Liver (tissue), 3 donors: ENCODE measurements around the gene APOB.

ENCODE experiments used
- EGR1 ChIP-seq, 2 donors: IDR thresholded peaks; 2 replicates each; pipeline ENCODE4 v1.6.1; 2016 to 2018; ENCODE audit warnings: antibody characterized with exemption in 2 of 2, low read depth in 2 of 2
- GABPA ChIP-seq, 2 donors: IDR thresholded peaks in 1 of 2; conservative IDR thresholded peaks in 1 of 2; 2 replicates each; pipeline ENCODE4 v1.6.1; 2016; ENCODE audit warnings: antibody characterized with exemption in 2 of 2, mild to moderate bottlenecking in 1 of 2, moderate library complexity in 1 of 2
- JUND ChIP-seq, 2 donors: IDR thresholded peaks; 2 replicates each; pipeline ENCODE4 v1.6.1; 2016; ENCODE audit warnings: antibody characterized with exemption in 2 of 2
- RAD21 ChIP-seq, 2 donors: IDR thresholded peaks; 2 replicates each; pipeline ENCODE4 v1.6.1; 2016; ENCODE audit warnings: antibody characterized with exemption in 2 of 2, mild to moderate bottlenecking in 2 of 2
- RXRA ChIP-seq, 2 donors: IDR thresholded peaks; 2 replicates each; pipeline ENCODE4 v1.6.1; 2017 to 2018; ENCODE audit warnings: antibody characterized with exemption in 2 of 2, mild to moderate bottlenecking in 1 of 2
- SP1 ChIP-seq: IDR thresholded peaks from 2 replicates; pipeline ENCODE4 v1.6.1; 2018; ENCODE audit warnings: antibody characterized with exemption, mild to moderate bottlenecking
- YY1 ChIP-seq: IDR thresholded peaks from 2 replicates; pipeline ENCODE4 v1.6.1; 2016; ENCODE audit warnings: antibody characterized with exemption, mild to moderate bottlenecking
- TF ChIP-seq, protein P1 (sequence below): fragments of 150-350 bp; IDR thresholded peaks from 2 replicates; pipeline ENCODE4 v1.5.1; 2017; ENCODE audit warnings: improper control_type of control experiment, low read depth, low read length; ENCODE audit not compliant: missing input control
- TF ChIP-seq, protein P2 (sequence below): IDR thresholded peaks from 2 replicates; pipeline ENCODE4 v1.6.1; 2016; ENCODE audit warnings: antibody characterized with exemption, mild to moderate bottlenecking
- TF ChIP-seq, protein P3 (sequence below): IDR thresholded peaks from 2 replicates; pipeline ENCODE4 v1.6.1; 2016; ENCODE audit warnings: antibody characterized with exemption
- TF ChIP-seq, protein P4 (sequence below): IDR thresholded peaks from 2 replicates; pipeline ENCODE4 v1.6.1; 2016; ENCODE audit warnings: antibody characterized with exemption
- TF ChIP-seq, protein P5 (sequence below): IDR thresholded peaks from 2 replicates; pipeline ENCODE4 v1.6.1; 2016; ENCODE audit warnings: antibody characterized with exemption
- donor health status: healthy.
- donor health status: healthy.

DNA sequence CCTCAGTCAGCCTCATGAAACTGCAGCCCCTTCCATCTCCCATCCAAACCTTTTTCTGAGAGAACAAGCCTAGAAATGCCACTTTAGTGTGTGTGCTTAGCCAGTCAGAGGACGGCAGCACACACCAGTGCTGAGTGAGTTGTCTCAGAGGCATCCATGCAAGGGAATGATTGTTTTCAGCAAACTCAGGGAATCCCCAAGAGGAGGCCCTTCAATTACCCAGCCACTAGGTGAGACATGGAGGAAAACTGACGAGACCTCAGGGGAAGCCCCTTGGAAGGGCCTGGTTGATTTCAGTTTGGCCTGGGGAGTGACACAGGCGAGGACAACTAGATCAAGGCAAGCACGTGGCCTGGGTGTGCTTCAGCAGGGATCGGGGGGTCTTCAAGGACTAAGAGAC is 49.7 kb downstream of the APOB start:
- TF ChIP-seq, protein P1, sequence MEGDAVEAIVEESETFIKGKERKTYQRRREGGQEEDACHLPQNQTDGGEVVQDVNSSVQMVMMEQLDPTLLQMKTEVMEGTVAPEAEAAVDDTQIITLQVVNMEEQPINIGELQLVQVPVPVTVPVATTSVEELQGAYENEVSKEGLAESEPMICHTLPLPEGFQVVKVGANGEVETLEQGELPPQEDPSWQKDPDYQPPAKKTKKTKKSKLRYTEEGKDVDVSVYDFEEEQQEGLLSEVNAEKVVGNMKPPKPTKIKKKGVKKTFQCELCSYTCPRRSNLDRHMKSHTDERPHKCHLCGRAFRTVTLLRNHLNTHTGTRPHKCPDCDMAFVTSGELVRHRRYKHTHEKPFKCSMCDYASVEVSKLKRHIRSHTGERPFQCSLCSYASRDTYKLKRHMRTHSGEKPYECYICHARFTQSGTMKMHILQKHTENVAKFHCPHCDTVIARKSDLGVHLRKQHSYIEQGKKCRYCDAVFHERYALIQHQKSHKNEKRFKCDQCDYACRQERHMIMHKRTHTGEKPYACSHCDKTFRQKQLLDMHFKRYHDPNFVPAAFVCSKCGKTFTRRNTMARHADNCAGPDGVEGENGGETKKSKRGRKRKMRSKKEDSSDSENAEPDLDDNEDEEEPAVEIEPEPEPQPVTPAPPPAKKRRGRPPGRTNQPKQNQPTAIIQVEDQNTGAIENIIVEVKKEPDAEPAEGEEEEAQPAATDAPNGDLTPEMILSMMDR, result no peak
- no peak for TF ChIP-seq EGR1 (IDR thresholded peaks at IDR 0.05; ENCODE audit: low read depth in 2 of 2)
- TF ChIP-seq RAD21 (IDR thresholded peaks at IDR 0.05), result no peak
- TF ChIP-seq YY1, result no peak
- TF ChIP-seq, protein P2, sequence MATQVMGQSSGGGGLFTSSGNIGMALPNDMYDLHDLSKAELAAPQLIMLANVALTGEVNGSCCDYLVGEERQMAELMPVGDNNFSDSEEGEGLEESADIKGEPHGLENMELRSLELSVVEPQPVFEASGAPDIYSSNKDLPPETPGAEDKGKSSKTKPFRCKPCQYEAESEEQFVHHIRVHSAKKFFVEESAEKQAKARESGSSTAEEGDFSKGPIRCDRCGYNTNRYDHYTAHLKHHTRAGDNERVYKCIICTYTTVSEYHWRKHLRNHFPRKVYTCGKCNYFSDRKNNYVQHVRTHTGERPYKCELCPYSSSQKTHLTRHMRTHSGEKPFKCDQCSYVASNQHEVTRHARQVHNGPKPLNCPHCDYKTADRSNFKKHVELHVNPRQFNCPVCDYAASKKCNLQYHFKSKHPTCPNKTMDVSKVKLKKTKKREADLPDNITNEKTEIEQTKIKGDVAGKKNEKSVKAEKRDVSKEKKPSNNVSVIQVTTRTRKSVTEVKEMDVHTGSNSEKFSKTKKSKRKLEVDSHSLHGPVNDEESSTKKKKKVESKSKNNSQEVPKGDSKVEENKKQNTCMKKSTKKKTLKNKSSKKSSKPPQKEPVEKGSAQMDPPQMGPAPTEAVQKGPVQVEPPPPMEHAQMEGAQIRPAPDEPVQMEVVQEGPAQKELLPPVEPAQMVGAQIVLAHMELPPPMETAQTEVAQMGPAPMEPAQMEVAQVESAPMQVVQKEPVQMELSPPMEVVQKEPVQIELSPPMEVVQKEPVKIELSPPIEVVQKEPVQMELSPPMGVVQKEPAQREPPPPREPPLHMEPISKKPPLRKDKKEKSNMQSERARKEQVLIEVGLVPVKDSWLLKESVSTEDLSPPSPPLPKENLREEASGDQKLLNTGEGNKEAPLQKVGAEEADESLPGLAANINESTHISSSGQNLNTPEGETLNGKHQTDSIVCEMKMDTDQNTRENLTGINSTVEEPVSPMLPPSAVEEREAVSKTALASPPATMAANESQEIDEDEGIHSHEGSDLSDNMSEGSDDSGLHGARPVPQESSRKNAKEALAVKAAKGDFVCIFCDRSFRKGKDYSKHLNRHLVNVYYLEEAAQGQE, result no peak
- TF ChIP-seq RXRA (IDR thresholded peaks at IDR 0.05), result no peak
- TF ChIP-seq, protein P3, sequence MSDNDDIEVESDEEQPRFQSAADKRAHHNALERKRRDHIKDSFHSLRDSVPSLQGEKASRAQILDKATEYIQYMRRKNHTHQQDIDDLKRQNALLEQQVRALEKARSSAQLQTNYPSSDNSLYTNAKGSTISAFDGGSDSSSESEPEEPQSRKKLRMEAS, result no peak
- TF ChIP-seq SP1, result no peak
- TF ChIP-seq, protein P4, sequence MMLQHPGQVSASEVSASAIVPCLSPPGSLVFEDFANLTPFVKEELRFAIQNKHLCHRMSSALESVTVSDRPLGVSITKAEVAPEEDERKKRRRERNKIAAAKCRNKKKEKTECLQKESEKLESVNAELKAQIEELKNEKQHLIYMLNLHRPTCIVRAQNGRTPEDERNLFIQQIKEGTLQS, result no peak
- no peak for TF ChIP-seq GABPA (IDR thresholded peaks at IDR 0.05 in 1 of 2, conservative IDR thresholded peaks at IDR 0.05 in 1 of 2)
- TF ChIP-seq, protein P5, sequence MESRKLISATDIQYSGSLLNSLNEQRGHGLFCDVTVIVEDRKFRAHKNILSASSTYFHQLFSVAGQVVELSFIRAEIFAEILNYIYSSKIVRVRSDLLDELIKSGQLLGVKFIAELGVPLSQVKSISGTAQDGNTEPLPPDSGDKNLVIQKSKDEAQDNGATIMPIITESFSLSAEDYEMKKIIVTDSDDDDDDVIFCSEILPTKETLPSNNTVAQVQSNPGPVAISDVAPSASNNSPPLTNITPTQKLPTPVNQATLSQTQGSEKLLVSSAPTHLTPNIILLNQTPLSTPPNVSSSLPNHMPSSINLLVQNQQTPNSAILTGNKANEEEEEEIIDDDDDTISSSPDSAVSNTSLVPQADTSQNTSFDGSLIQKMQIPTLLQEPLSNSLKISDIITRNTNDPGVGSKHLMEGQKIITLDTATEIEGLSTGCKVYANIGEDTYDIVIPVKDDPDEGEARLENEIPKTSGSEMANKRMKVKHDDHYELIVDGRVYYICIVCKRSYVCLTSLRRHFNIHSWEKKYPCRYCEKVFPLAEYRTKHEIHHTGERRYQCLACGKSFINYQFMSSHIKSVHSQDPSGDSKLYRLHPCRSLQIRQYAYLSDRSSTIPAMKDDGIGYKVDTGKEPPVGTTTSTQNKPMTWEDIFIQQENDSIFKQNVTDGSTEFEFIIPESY, result no peak
- TF ChIP-seq JUND (IDR thresholded peaks at IDR 0.05), result no peak
